ENCODE measurements around the gene SUPT3H. TPM values are rescaled to one million over a fixed set of nuclear protein-coding genes. Genes with fewer than 3 reads are reported as not detected.

The SUPT3H gene
- total and polyA plus RNA-seq, 2 donors (not counting 1 experiment from before 2014, with no cell fraction given): 5.5 to 12.4 TPM

DNA sequence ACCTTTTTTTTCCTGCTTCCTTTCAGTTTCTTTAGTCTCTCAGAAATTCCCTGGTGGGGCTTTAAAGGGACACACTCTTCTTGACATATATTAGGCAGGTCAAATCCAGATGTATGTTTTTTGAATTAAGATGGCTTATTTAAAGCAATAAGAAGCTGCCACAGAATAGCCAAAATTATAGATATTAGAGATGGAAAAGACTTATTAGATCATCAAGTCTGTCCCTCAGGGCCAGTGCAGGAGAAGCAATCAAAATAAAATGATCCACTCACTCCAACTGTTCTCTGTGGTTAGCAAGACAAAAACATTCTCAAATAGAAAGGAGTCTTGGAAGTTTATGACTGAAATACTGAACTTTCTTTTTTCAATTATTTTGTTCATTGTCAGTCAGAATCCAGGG, 527.4 kb downstream of the SUPT3H start:
- intact Hi-C loops (cut with micrococcal nuclease): no loop called here
- Histone ChIP-seq H3K27ac (ENCODE audit: low read length in 2 of 2) (no peak overlapping the region), H3K27me3 (replicated peaks in 1 of 4; ENCODE audit: control extremely low read depth in 1 of 4, control insufficient read depth in 3 of 4, insufficient read depth in 4 of 4, low read length in 3 of 4) (no peaks in the 10 kb centered on the region), H3K4me1 (ENCODE audit: control insufficient read depth in 2 of 2, insufficient read depth in 2 of 2, low read length in 2 of 2) (no peaks in the 10 kb centered on the region), H4K20me1 (ENCODE audit: control insufficient read depth, insufficient read depth, low read length, poor library complexity, severe bottlenecking) (no peaks in the 10 kb centered on the region), H3K36me3 (replicated peaks in 1 of 2; ENCODE audit: control extremely low read depth in 1 of 2, control insufficient read depth in 1 of 2, extremely low read depth in 1 of 2, insufficient read depth in 2 of 2, low read length in 1 of 2) (no peaks in the 10 kb centered on the region), H3K9me3 (ENCODE audit: control extremely low read depth in 1 of 3, control insufficient read depth in 2 of 3, insufficient read depth in 1 of 3, low read length in 2 of 3) (no peaks in the 10 kb centered on the region), H3K4me3 (ENCODE audit: control extremely low read depth in 1 of 5, extremely low read depth in 1 of 5, insufficient read depth in 1 of 5, low read depth in 2 of 5, low read length in 4 of 5) (no peak overlapping the region), H3K9ac (ENCODE audit: low read length) (no peak overlapping the region), H2AFZ (ENCODE audit: insufficient read depth, low read depth, low read length, poor library complexity, severe bottlenecking) (no peak overlapping the region), H3K4me2 (replicated peaks; ENCODE audit: low read depth, low read length, poor library complexity, severe bottlenecking) (no peak overlapping the region), H3K79me2 (ENCODE audit: control insufficient read depth, insufficient read depth, low read length) (no peaks in the 10 kb centered on the region)
- ATAC-seq (ENCODE audit: low read depth): no peak
- H3K4me3 Mint-ChIP-seq: no peak overlapping the region
- H3K9me3 Mint-ChIP-seq (ENCODE audit: insufficient read depth): no peaks in the 10 kb centered on the region
- ChIA-PET CTCF (no interaction called here), POLR2A (no interaction called here)
- no peaks in the 10 kb centered on the region for H3K4me1 Mint-ChIP-seq
- DNase-seq: no peak
- TF ChIP-seq, protein P1, sequence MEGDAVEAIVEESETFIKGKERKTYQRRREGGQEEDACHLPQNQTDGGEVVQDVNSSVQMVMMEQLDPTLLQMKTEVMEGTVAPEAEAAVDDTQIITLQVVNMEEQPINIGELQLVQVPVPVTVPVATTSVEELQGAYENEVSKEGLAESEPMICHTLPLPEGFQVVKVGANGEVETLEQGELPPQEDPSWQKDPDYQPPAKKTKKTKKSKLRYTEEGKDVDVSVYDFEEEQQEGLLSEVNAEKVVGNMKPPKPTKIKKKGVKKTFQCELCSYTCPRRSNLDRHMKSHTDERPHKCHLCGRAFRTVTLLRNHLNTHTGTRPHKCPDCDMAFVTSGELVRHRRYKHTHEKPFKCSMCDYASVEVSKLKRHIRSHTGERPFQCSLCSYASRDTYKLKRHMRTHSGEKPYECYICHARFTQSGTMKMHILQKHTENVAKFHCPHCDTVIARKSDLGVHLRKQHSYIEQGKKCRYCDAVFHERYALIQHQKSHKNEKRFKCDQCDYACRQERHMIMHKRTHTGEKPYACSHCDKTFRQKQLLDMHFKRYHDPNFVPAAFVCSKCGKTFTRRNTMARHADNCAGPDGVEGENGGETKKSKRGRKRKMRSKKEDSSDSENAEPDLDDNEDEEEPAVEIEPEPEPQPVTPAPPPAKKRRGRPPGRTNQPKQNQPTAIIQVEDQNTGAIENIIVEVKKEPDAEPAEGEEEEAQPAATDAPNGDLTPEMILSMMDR (IDR thresholded peaks at IDR 0.05): no peak
- TF ChIP-seq EZH2 (IDR thresholded peaks at IDR 0.05; ENCODE audit: borderline replicate concordance, insufficient read depth, low read depth, low read length, poor library complexity, severe bottlenecking): no peak
- no peak overlapping the region for H3K27ac Mint-ChIP-seq
- no peaks in the 10 kb centered on the region for H3K27me3 Mint-ChIP-seq

DNA sequence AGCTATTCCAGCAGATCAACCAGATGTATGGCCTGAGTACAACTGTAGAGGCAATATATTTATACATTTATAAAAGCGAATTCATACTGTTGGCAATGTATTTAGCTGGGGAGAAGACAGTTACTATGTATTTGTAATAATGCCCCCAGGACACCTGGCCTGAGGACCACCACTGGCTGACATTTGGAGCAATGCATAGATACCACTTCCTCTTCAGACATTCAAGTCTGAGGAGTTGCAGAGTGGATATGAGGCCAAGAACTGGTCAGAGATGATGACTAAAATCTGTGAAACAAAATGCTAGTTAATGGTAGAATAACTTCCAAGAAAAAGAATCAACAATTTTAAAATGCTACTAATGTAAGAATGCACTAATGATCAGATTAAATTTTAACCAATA, 527.9 kb downstream of the SUPT3H start:
- CTCF ChIA-PET: no interaction called here

More for the DNA sequence above, 527.9 kb downstream of the SUPT3H start:
- no peaks in the 10 kb centered on the region for H3K4me1 ChIP-seq (ENCODE audit: control insufficient read depth in 2 of 2, insufficient read depth in 2 of 2, low read length in 2 of 2)
- H3K27me3 ChIP-seq (replicated peaks in 1 of 4; ENCODE audit: control extremely low read depth in 1 of 4, control insufficient read depth in 3 of 4, insufficient read depth in 4 of 4, low read length in 3 of 4): no peaks in the 10 kb centered on the region
- no peaks in the 10 kb centered on the region for H3K79me2 ChIP-seq (ENCODE audit: control insufficient read depth, insufficient read depth, low read length)
- POLR2A ChIA-PET: no interaction called here
- Mint-ChIP-seq H3K9me3 (ENCODE audit: insufficient read depth) (no peaks in the 10 kb centered on the region), H3K27me3 (no peaks in the 10 kb centered on the region), H3K4me1 (no peaks in the 10 kb centered on the region), H3K4me3 (no peak overlapping the region), H3K27ac (no peak overlapping the region)
- H3K9ac ChIP-seq (ENCODE audit: low read length): no peak overlapping the region
- WGBS (ENCODE audit: insufficient coverage): no CpG with 5 or more reads among the region's 1 CpG
- intact Hi-C loops (cut with micrococcal nuclease): no loop called here
- no peak overlapping the region for H3K4me3 ChIP-seq (ENCODE audit: control extremely low read depth in 1 of 5, extremely low read depth in 1 of 5, insufficient read depth in 1 of 5, low read depth in 2 of 5, low read length in 4 of 5)
- H3K9me3 ChIP-seq (ENCODE audit: control extremely low read depth in 1 of 3, control insufficient read depth in 2 of 3, insufficient read depth in 1 of 3, low read length in 2 of 3): no peaks in the 10 kb centered on the region
- ATAC-seq (ENCODE audit: low read depth) (no peak), DNase-seq (no peak)
- H3K4me2 ChIP-seq (replicated peaks; ENCODE audit: low read depth, low read length, poor library complexity, severe bottlenecking): no peak overlapping the region
- H3K36me3 ChIP-seq (replicated peaks in 1 of 2; ENCODE audit: control extremely low read depth in 1 of 2, control insufficient read depth in 1 of 2, extremely low read depth in 1 of 2, insufficient read depth in 2 of 2, low read length in 1 of 2): no peaks in the 10 kb centered on the region
- H3K27ac ChIP-seq (ENCODE audit: low read length in 2 of 2): no peak overlapping the region
- H4K20me1 ChIP-seq (ENCODE audit: control insufficient read depth, insufficient read depth, low read length, poor library complexity, severe bottlenecking): no peaks in the 10 kb centered on the region
- TF ChIP-seq EZH2 (IDR thresholded peaks at IDR 0.05; ENCODE audit: borderline replicate concordance, insufficient read depth, low read depth, low read length, poor library complexity, severe bottlenecking): no peak
- TF ChIP-seq, protein P1 (IDR thresholded peaks at IDR 0.05): no peak
- H2AFZ ChIP-seq (ENCODE audit: insufficient read depth, low read depth, low read length, poor library complexity, severe bottlenecking): no peak overlapping the region

Data from B cell (primary cell).